HTR-8/SVneo (cell line): Measurements from ENCODE around the gene NDUFAF7.
"Not testable (repeated sequence)": the region's sequence is repeated elsewhere in the genome, so short reads cannot be mapped to it uniquely, and the experiment has no call there.

Experiments used
- DNase-seq: peaks from one replicate; pipeline ENCODE4 v3.0.0; 2011; ENCODE audit warnings: low spot score, mixed read lengths; ENCODE audit not compliant: insufficient read length
- FAIRE-seq: peaks from 2 replicates; lab custom pipeline; 2011; peaks lifted over from hg19 to GRCh38; lab: Jason Lieb, UNC

NDUFAF7 gene

DNA sequence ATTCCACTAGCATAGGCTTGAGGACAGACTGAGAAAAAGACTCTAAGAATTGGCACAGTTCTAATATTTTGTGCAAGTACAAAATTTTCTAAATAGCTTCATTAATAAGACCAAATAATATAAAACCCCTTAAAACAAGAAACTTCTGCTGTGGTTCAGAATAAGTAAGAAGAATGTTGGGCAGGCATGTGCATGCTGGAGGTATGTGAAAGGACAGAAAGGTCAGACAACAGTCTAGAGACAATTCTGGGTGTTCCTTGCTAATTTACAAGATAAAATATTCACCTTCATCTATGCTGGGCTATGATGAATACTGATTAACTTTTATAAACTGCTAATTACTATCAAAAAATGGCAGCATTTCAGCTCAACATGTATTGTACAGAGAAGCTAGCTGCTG, 20.2 kb upstream of the NDUFAF7 start:
- no peak for FAIRE-seq
- DNase-seq, result no peak

DNA sequence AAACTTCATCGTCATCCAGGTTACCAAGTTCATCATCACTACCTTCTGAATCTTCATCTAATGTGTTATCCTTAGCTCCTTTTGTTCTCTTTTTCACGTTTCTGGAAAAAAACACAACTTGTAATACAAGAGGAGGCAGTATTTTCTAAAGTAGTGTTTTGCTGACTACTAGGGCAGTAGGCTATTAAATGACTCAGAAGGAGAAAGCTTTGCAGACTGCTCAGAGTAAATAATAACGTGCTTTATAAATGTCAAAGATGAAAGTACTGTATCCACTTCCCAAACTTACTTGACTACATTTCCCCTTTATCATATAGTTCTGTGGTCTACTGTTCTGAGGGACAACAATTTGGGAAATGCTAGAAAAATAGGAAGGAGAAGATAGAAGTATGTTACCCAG, 19.5 kb upstream of the NDUFAF7 start:
- no peak for FAIRE-seq

DNA sequence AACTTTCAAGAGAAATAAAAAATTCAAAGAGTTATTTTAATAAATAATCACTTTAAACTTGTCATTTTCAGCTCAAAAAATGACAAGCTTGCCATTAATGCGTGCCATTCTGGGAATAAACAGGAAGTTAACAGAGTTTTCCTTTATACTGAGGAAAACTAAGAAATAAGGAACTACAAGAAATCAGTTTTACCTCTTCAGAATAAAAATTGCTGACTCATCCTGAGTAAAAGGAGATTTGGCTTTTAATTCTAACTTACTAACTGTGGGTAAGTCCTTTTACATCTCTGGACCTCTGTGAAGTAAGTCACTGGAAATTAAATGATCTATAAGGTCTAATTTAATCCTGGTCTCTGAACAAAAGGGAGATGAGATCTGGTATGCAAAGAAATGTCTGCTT, 16.2 kb upstream of the NDUFAF7 start:
- FAIRE-seq (no peak), DNase-seq (no peak)

More for the DNA sequence above, 19.5 kb upstream of the NDUFAF7 start:
- DNase-seq, result no peak

DNA sequence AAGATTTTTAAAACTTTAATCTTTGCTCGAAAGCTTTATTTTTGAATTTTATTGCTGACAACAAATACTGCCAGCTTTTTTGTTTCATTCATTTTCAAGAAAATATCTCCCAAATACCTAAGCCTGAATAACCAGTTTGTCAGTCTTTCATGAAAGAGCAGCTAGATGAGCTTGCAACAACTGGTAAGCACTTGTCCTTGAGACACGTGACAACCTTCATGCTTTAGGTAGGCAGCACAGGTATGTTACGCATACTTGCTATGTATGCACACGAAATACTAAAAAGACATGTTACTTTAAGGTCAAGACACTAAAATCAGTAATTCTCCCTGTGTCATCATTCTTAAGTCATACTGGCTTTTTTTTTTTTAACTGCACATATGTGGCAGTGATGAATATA, 12.4 kb upstream of the NDUFAF7 start:
- FAIRE-seq (no peak), DNase-seq (no peak)

DNA sequence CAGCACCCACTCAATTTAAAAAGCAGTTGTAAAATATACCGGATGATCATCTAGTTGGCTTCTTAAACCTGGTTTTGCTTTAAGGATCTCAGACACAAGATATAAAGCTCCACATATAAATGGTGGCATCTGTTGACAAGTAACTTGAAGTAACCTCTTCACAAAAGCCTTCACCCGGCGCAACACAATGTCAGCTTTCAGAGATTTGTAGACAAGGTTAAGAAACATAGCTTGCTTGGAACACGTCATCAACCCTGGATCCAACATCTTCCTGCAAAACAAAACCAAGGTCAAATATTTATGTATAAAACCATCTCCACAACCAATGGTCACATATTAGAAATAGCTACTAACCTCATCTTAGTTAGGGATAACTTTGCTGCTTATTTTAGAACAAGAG, 8.3 kb upstream of the NDUFAF7 start:
- DNase-seq, result no peak
- FAIRE-seq, result no peak

DNA sequence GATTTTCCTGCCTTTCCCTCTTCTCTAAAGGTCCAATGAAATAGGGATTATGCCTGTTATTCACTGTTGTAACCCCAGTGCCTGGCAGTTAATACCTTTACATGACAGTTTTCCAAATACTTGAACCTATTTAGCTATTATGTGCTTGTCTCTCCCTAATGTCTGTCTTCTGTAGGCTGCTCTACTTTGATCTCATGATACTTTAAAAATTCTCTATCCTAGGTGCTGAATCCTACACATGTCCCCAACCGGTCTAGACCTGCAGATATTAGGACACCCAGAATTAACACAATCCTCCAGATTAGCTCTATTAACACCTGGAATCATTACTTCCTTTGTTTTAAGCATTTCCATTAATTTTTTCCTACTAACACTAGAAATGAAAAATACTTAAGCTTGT, 7.4 kb upstream of the NDUFAF7 start:
- FAIRE-seq (no peak), DNase-seq (no peak)

DNA sequence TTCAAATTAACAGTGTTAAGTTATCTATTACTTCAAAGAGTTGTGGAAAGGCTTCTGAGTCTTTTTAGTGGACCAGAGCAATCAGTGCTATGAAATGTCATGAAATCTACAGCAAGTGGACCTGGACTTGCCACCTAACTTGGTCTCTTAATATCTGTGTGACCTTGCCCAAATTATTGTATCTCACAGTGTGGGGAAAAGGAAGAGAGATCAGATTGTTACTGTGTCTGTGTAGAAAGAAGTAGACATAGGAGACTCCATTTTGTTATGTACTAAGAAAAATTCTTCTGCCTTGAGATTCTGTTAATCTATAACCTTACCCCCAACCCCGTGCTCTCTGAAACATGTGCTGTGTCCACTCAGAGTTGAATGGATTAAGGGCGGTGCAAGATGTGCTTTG, 6.3 kb upstream of the NDUFAF7 start:
- not testable (repeated sequence) for DNase-seq, FAIRE-seq

DNA sequence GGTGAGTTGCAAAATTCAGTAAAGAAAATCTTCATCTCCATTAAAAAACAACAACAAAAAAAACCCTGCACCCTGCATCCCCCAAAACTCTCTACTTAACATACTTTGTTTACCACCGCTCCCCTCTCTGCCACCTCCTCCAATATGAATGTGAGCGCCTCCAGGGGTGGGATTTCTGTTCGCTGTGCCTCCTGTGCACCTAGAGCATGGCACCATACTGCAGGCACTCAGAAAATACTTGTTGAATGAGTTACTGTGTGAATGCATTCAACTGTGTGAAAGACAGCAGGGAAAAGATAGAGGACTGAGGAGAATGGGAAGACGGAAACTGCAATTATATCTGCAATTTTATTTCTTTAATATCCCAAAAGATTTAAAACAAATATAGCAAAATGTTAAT, 4.6 kb upstream of the NDUFAF7 start:
- DNase-seq (no peak), FAIRE-seq (no peak)

DNA sequence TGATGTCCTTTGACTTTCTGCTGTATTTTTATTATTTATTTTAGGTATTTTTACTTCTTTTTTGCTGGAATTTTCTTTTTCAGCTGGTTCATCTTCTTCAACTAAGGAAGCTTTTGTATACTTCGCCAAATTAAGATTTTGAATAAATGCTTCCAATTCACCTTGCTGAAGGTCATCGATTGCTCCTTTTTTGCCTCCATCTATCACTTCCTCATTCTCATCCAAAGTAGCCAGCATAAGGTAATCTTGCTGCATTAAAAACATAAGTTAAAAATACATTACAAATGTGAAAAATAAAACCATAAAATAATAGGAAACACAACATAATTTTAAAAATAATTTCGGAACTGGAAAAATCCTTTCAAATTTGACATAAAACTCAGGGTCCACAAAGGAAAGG, 2.7 kb upstream of the NDUFAF7 start:
- no peak for FAIRE-seq
- DNase-seq, result no peak

DNA sequence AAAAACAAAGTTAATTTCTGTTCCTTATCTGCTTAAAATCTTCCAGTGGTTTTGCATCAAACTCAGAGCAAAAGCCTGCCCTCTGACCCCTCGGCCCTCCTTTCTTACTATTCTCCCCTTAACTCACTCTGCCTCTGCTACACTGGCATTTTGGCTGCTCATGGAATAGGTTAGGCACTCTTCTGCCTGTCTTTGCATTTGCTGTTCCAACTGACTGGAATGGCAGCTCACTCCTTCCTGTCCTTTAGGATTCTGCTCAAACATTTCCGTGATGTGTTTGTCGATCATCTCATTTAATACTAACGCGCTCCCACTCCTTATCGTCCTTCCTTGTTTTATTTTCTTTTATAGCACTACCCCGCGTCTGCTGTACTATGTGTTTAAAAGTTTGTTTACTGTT, 877 bp upstream of the NDUFAF7 start:
- FAIRE-seq (no peak), DNase-seq (no peak)

DNA sequence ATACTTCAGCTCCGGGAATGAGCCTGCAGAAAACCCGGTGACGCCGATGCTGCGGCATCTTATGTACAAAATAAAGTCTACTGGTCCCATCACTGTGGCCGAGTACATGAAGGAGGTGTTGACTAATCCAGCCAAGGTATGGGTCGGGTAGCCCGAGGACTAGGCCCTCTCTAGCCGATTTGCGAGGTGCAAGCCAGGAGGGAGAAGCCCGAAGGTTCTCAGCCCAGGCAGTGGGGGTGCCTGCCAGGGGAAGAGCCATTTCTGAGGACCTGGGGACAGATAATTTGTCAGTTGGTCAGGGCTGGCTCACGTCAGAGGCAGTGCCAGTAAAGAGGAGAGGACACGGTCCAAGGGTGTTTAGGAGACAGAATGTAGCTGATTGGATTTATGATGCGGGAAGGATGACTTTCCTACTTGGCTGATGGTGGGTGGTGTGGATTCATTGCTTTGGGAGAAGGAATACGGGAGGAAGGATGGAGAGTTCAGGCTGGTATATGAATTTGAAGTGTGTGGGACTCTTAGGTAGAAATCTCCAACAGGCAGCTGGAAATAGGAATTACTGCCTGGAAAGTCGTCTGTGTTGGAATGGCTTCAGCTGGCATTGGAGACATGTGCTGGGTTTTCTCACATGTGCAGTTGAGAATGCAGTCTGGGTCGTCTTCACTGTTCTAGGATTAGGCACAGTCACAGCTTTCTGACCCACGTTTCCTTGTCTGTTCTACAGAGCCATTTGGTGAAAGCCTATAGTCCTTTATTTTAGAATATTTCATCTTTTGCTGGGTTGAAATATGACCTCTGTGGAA, 874 bp downstream of the NDUFAF7 start:
- FAIRE-seq (no peak), DNase-seq (peak; percentile 28)

DNA sequence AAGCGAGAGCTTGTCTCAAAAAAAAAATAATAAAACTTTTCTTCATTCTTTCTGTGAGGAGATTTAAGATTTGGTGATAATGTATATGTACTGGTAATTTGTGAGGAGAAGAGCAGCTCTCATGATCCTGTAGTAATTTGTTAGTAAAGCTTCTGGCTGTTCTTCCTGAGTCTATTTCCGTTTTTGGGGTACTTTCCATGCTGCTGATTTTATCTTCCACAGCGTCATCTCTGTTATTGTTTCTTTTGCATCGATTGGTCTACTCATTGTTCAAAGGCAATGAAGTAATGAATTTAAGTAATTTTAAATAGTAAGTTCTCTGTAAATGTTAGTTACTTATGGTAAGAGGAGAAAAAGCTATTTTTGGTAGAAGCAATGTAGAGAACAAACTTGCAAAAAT, 12.0 kb downstream of the NDUFAF7 start:
- FAIRE-seq, result no peak
- DNase-seq, result no peak

DNA sequence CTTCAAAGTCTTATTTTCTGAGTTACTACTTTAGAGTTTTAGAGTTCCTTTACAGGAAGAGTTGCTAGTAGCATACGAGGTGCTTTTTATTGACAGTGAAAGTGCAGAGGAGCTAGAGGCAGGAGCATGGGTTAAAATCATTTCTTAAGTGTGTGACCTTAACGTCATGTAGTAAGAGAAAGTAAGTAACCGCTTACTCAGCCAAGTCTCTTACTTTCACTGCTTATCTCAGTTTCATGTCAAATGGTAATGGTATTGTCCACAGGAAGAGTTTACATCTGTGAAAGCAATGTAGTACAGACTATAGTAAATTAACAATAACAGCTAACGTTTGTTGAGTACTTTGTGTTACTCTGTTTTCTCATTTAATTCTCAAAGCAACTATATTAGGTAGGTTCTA, 12.6 kb downstream of the NDUFAF7 start:
- DNase-seq (no peak), FAIRE-seq (no peak)

DNA sequence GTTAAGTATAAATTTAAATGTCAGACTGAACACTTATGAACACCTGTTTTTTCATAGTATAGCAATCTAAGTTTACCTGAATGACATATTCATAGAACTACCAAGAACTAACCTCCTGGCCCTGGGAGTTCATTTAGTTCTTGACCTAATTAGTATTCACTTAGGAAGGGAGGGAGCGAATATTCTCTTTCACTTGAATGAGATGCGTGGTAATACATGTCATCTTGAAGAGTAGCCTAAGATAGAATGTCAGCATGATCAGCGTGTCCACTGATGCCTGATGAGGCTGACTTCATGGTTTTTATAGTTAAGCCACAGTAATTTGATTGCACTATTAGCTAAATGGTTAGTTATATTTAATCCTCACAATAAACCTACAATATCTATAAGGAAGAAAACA, 13.3 kb downstream of the NDUFAF7 start:
- FAIRE-seq (no peak), DNase-seq (no peak)

DNA sequence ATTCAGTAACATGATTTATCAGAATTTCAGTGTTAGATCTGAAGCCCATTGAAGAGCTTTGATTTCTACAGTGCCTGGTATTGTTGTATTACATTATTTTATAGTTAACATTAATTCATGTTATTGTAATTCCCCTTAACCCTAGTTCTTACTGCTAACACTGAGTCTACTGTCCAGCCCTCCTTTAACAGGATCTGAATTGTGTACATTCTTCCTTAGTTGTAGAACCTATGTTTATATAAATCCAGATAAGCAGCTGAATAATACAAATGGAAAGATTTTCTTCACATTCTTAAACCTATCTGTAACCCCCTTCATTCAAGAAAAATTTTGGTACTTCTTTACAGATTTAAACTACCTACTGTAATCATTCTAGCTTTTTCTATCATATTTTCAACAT, 14.7 kb downstream of the NDUFAF7 start:
- FAIRE-seq (no peak), DNase-seq (no peak)

DNA sequence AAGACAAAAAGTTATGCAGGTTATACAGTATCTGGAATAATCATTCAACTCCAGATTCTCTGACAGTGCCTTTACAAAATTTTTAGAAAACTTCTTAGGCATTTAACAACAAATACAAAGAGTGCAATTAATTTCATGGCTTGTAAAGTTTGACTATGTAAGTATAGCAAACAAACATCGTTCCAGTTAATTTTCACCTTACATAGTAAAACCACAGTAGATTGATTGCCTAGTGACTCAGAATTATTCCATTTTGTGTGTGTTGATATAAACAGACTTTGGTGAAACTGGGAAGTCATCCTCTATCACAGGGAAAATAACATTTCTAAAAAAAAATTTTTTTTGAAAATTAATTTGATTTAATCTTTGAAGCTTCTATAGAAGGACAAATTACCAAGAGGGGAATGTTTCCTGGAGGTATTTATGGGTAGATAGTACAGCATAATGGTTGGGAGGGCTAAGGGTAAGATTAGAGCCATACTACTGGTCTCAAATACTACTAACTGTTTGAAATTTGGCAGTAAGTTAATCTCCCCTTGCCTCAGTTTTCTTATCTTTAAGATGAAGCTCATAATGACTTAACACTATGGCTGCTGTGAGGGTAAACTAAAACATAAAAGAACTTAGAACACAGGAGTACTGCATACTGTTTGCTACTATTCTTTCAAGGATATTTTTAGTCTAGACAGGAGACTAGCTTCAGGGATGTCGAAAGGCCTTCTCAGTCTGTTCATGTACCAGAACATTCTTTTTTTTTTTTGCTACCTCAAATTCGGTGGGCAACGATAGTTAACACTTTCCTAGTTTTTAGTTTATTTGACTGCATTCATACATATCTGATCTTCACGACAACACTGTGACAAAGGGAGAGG, 19.6 kb downstream of the NDUFAF7 start:
- peak; percentile 9 for FAIRE-seq

DNA sequence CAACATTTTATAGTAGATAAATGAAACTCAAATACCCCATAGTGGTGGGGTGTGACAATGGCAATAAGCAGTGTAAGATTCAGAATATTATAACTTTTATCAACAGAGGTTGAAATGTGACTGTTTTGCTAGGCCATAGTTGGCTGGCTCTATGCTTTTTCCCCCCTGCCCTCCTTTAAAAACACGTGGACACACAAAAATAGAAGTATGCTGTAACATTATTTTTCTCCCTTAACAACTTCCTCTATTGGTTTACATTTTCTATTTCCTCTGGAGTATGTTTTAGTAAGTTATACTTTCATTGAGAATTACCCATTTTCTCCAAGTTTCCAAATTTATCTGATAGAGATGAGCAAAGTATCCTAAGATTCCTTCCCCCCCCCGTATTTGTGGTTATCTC, 31.1 kb downstream of the NDUFAF7 start:
- no peak for FAIRE-seq
- DNase-seq, result no peak

More for the DNA sequence above, 19.6 kb downstream of the NDUFAF7 start:
- no peak for DNase-seq

DNA sequence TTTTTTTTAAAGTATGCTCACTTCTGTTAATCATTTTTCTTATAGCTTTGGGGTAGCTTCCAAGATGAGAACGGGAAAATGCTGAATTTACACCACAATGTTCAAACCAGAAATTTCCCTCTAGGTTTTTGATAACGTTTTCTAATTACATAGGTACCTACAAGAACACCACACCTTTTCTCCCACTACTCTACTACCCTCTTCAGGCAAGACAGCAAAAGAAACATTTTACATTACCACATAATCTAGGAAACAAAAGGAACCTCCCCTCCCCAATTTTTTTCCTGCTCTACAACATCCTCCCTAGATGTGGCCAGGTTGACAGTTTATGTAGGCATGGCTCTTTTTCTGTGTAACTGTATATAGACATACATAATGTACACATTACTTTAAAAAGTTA, 32.4 kb downstream of the NDUFAF7 start:
- DNase-seq (no peak), FAIRE-seq (no peak)

DNA sequence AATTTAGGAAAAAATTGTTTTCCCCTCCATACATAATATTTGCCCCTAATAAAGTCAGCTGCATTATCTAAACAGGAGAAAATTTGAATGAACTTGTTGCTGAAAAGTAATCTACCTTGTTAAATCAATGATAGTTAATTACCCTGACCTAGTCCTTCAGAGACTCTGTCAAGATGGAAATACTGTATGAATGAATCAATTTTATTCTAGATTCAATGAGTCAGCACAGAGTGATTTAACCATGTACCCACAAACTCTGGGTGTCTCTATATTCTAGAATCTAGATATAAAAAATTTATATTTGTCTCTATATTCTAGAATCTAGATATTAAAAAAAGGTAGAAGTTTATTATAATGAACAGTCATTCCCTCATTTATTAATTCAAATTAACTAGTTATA, 36.2 kb downstream of the NDUFAF7 start:
- DNase-seq, result no peak
- FAIRE-seq, result no peak

DNA sequence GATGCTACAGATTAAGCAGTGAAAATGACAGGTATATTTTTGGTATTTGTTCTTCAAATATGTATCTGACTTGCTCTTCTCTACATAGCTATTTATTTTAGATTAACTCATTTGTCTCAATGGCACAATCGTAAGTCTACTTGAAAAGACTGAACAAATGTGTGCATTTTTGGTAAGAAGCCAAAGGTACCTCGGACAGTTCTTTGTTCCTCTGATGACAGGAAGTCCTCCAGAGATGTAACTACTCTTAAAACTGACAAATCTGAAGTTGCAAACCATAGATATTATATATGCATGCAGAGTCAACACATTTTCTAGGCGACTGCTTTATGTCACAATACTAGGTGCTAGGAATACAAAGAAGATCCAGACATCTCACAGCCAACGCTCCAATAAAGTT, 36.7 kb downstream of the NDUFAF7 start:
- FAIRE-seq, result no peak

DNA sequence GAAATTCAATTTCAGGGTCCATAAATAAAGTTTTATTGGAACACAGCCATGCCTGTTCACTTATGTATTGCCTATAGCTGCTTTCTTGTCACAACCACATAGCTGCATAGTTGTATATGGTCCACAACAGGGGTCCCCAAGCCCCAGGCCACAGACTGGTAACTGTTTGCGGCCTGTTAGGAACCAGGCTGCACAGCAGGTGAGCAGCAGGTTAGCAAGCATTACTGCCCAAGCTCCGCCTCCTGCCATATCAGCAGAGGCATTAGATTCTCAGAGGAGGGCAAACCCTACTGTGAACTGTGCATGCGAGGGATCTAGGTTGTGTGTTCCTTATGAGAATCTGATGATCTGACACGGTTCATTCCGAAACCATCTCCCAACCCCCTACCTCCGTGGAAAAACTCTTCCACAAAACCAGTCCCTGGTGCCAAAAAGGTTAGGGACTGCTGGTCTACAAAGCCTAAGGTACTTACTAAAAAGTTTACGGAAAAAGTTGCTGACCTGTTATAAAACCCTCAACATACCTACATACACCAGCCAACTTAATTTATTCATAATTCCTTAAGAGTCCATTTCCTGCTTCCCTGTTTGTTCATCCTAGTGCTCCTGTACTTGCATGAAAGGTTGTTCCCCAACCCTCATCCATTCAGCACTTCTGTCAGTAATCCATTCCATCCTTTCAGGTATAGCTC, 40.1 kb downstream of the NDUFAF7 start:
- DNase-seq, result no peak
- FAIRE-seq, result no peak

More for the DNA sequence above, 36.7 kb downstream of the NDUFAF7 start:
- DNase-seq, result no peak
